Measurements from ENCODE around the gene GPHA2. TPM values are rescaled to one million over a fixed set of nuclear protein-coding genes. Genes with fewer than 3 reads are reported as not detected.
A peak's percentile ranks its signal among the peaks of the same experiment; 100 is the strongest.

Gene GPHA2
- polyA plus RNA-seq, 4 donors = 0.13 to 0.19 TPM; not detected in 2

GRCh38 chr11:64902102-64902900, 33.4 kb downstream of the GPHA2 start:
- no peak for DNase-seq
- no peak overlapping the region for H3K27ac ChIP-seq (ENCODE audit: low read depth in 1 of 3, low read length in 2 of 3)
- H3K9me3 ChIP-seq (ENCODE audit: control insufficient read depth in 2 of 2, insufficient read depth in 1 of 2, low read depth in 1 of 2, low read length in 1 of 2) = no peaks in the 10 kb centered on the region
- no peaks in the 10 kb centered on the region for H3K27me3 ChIP-seq (ENCODE audit: control insufficient read depth in 3 of 3, insufficient read depth in 3 of 3, low read length in 3 of 3)
- peaks cover 22 to 90% (median 44%) of the 10 kb centered on the region in 3 donors for H3K36me3 ChIP-seq (ENCODE audit: control insufficient read depth in 3 of 3, insufficient read depth in 2 of 3, low read depth in 1 of 3, low read length in 3 of 3)
- no peak overlapping the region for H3K4me3 ChIP-seq (ENCODE audit: low read depth in 1 of 3, low read length in 3 of 3)
- FAIRE-seq = no peak
- WGBS, 3 donors = 86 to 95% (median 90%) methylated on average over 23 to 30 of the region's 30 CpGs
- H3K4me1 ChIP-seq (ENCODE audit: control insufficient read depth in 3 of 3, insufficient read depth in 2 of 3, low read depth in 1 of 3, low read length in 2 of 3) = no peaks in the 10 kb centered on the region

DNA sequence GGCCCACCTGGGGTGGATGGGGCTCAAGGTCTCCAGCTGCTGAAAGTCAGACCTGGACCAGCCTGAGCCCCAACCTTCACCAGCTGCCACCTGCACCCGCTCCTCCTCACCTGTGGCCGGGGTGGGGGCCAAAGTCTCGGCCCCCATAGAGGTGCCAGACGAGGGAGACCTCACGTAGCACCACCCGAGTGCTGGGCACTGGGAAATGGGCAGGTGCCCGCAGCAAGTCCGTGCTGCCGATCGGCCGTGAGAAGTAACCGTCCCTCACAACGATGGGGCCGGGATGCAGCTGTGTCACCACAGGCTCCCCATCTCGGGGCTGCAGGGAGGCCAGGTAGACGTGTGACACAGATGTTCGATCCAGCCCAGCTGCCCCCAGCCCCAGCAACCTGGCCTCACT, 34.9 kb downstream of the GPHA2 start:
- FAIRE-seq (no peak), DNase-seq (no peak)
- H3K4me1 ChIP-seq (ENCODE audit: control insufficient read depth in 3 of 3, insufficient read depth in 2 of 3, low read depth in 1 of 3, low read length in 2 of 3) = no peaks in the 10 kb centered on the region
- H3K9me3 ChIP-seq (ENCODE audit: control insufficient read depth in 2 of 2, insufficient read depth in 1 of 2, low read depth in 1 of 2, low read length in 1 of 2) = no peaks in the 10 kb centered on the region
- peaks cover 20 to 90% (median 31%) of the 10 kb centered on the region in 3 donors for H3K36me3 ChIP-seq (ENCODE audit: control insufficient read depth in 3 of 3, insufficient read depth in 2 of 3, low read depth in 1 of 3, low read length in 3 of 3)
- H3K4me3 ChIP-seq (ENCODE audit: low read depth in 1 of 3, low read length in 3 of 3) = no peak overlapping the region
- WGBS, 3 donors = 95 to 98% (median 96%) methylated on average over 13 to 17 of the region's 17 CpGs
- no peak overlapping the region for H3K27ac ChIP-seq (ENCODE audit: low read depth in 1 of 3, low read length in 2 of 3)
- H3K27me3 ChIP-seq (ENCODE audit: control insufficient read depth in 3 of 3, insufficient read depth in 3 of 3, low read length in 3 of 3) = no peaks in the 10 kb centered on the region

- H3K9me3 ChIP-seq (ENCODE audit: control insufficient read depth in 2 of 2, insufficient read depth in 1 of 2, low read depth in 1 of 2, low read length in 1 of 2) = no peaks in the 10 kb centered on the region
- FAIRE-seq = no peak
- peaks cover 17 to 90% (median 26%) of the 10 kb centered on the region in 3 donors for H3K36me3 ChIP-seq (ENCODE audit: control insufficient read depth in 3 of 3, insufficient read depth in 2 of 3, low read depth in 1 of 3, low read length in 3 of 3)
- WGBS, 3 donors = 72 to 87% (median 80%) methylated on average over 14 of the region's 14 CpGs
- no peak overlapping the region for H3K4me3 ChIP-seq (ENCODE audit: low read depth in 1 of 3, low read length in 3 of 3)
- no peak overlapping the region for H3K27ac ChIP-seq (ENCODE audit: low read depth in 1 of 3, low read length in 2 of 3)
- DNase-seq = peak in 1 of 2 donors; percentile 20
- no peaks in the 10 kb centered on the region for H3K27me3 ChIP-seq (ENCODE audit: control insufficient read depth in 3 of 3, insufficient read depth in 3 of 3, low read length in 3 of 3)
- no peaks in the 10 kb centered on the region for H3K4me1 ChIP-seq (ENCODE audit: control insufficient read depth in 3 of 3, insufficient read depth in 2 of 3, low read depth in 1 of 3, low read length in 2 of 3)
These were observed 35.4 kb downstream of the GPHA2 start for GRCh38 chr11:64900263-64900678.

DNA sequence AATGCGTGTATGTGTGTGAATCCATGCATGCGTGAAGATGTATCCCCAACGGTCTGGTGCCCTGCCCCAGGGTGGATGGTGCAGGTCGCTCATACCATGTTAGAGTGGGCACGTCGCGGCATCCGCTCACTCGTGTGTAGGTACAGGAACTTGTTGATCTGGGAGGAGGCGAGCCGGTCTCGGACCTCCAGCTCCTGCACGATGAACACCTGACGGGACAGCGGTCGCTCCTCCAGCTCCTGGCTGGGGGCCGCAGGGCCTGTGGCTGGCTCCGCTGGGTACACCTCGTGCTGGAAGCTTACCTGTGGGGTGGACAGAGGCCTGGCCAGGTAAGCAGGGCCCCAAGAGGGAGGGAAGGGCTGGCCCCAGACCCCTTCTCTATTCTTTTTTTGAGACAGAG, 37.2 kb downstream of the GPHA2 start:
- Histone ChIP-seq H3K36me3 (ENCODE audit: control insufficient read depth in 3 of 3, insufficient read depth in 2 of 3, low read depth in 1 of 3, low read length in 3 of 3) (peaks cover 15 to 92% (median 25%) of the 10 kb centered on the region in 3 donors), H3K27ac (ENCODE audit: low read depth in 1 of 3, low read length in 2 of 3) (no peak overlapping the region), H3K9me3 (ENCODE audit: control insufficient read depth in 2 of 2, insufficient read depth in 1 of 2, low read depth in 1 of 2, low read length in 1 of 2) (no peaks in the 10 kb centered on the region), H3K4me1 (ENCODE audit: control insufficient read depth in 3 of 3, insufficient read depth in 2 of 3, low read depth in 1 of 3, low read length in 2 of 3) (peaks cover 0 to 13% (median 0%) of the 10 kb centered on the region in 3 donors), H3K27me3 (ENCODE audit: control insufficient read depth in 3 of 3, insufficient read depth in 3 of 3, low read length in 3 of 3) (no peaks in the 10 kb centered on the region), H3K4me3 (ENCODE audit: low read depth in 1 of 3, low read length in 3 of 3) (no peak overlapping the region)
- FAIRE-seq (no peak), DNase-seq (no peak)
- WGBS, 3 donors = 94 to 97% (median 95%) methylated on average over 19 of the region's 19 CpGs

DNA sequence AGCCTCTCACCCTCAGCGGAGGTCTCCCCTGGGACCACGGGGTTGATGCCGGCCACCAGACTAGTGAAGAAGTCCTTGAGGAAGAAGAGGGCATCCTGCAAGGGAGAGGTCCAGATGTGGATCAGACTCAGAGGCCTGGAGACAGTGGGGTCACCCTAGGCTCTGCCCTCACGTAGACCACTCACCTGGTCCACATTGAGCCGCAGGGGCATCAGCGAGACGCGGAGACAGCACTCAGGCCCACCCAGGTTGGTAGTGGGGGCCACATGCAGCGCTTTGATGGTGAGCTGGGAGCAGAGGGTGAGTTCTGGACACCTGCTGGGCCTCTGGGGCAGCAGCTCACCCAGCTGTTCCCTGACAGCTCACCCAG, 37.6 kb downstream of the GPHA2 start:
- Histone ChIP-seq H3K27ac (ENCODE audit: low read depth in 1 of 3, low read length in 2 of 3) (no peak overlapping the region), H3K4me3 (ENCODE audit: low read depth in 1 of 3, low read length in 3 of 3) (no peak overlapping the region), H3K4me1 (ENCODE audit: control insufficient read depth in 3 of 3, insufficient read depth in 2 of 3, low read depth in 1 of 3, low read length in 2 of 3) (peaks cover 0 to 13% (median 0%) of the 10 kb centered on the region in 3 donors), H3K36me3 (ENCODE audit: control insufficient read depth in 3 of 3, insufficient read depth in 2 of 3, low read depth in 1 of 3, low read length in 3 of 3) (peaks cover 12 to 89% (median 23%) of the 10 kb centered on the region in 3 donors), H3K9me3 (ENCODE audit: control insufficient read depth in 2 of 2, insufficient read depth in 1 of 2, low read depth in 1 of 2, low read length in 1 of 2) (no peaks in the 10 kb centered on the region), H3K27me3 (ENCODE audit: control insufficient read depth in 3 of 3, insufficient read depth in 3 of 3, low read length in 3 of 3) (no peaks in the 10 kb centered on the region)
- 95 to 98% (median 95%) methylated on average over 8 to 9 of the region's 9 CpGs for WGBS, 3 donors
- FAIRE-seq = no peak
- DNase-seq = no peak

- no peak overlapping the region for H3K27ac ChIP-seq (ENCODE audit: low read depth in 1 of 3, low read length in 2 of 3)
- FAIRE-seq (no peak), DNase-seq (no peak)
- no peak overlapping the region for H3K4me3 ChIP-seq (ENCODE audit: low read depth in 1 of 3, low read length in 3 of 3)
- peaks cover 8 to 89% (median 19%) of the 10 kb centered on the region in 3 donors for H3K36me3 ChIP-seq (ENCODE audit: control insufficient read depth in 3 of 3, insufficient read depth in 2 of 3, low read depth in 1 of 3, low read length in 3 of 3)
- no peaks in the 10 kb centered on the region for H3K27me3 ChIP-seq (ENCODE audit: control insufficient read depth in 3 of 3, insufficient read depth in 3 of 3, low read length in 3 of 3)
- whole genome bisulfite sequencing, 3 donors = 93 to 94% (median 93%) methylated on average over 19 of the region's 19 CpGs
- H3K4me1 ChIP-seq (ENCODE audit: control insufficient read depth in 3 of 3, insufficient read depth in 2 of 3, low read depth in 1 of 3, low read length in 2 of 3) = peaks cover 0 to 13% (median 0%) of the 10 kb centered on the region in 3 donors
- H3K9me3 ChIP-seq (ENCODE audit: control insufficient read depth in 2 of 2, insufficient read depth in 1 of 2, low read depth in 1 of 2, low read length in 1 of 2) = no peaks in the 10 kb centered on the region
These were observed 38.2 kb downstream of the GPHA2 start for GRCh38 chr11:64897381-64898075.

DNA sequence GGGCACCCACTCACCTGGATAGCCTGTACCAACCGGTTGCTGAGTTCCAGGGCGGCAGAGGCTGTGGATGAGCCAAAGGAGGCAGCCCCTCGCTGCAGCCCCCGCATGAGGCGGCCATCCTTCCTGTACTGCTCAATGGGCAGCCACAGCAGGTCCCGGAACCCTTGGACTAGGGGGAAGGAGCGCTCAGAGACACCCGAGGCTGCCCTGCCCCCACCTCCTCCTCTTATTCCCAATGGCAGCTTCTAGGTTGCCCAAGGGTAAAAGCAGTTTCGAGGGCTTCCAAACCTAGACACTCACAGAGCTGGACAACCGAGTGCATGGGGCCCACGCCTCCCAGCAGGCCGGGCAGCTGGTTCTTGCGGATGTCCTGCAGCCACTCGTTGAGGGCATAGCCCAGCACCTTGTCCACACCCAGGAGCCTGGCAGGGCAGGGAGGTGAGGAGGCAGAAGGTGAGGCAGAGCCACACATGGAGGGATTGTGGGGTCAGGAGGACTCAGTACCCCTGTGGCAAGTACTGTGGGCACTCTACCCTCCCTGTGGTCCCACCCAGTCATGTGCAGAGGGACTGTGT, 39.2 kb downstream of the GPHA2 start:
- H3K27ac ChIP-seq (ENCODE audit: low read depth in 1 of 3, low read length in 2 of 3) = no peak overlapping the region
- no peaks in the 10 kb centered on the region for H3K27me3 ChIP-seq (ENCODE audit: control insufficient read depth in 3 of 3, insufficient read depth in 3 of 3, low read length in 3 of 3)
- no peak overlapping the region for H3K4me3 ChIP-seq (ENCODE audit: low read depth in 1 of 3, low read length in 3 of 3)
- peaks cover 8 to 90% (median 12%) of the 10 kb centered on the region in 3 donors for H3K36me3 ChIP-seq (ENCODE audit: control insufficient read depth in 3 of 3, insufficient read depth in 2 of 3, low read depth in 1 of 3, low read length in 3 of 3)
- no peak for DNase-seq
- WGBS, 3 donors = 83 to 88% (median 87%) methylated on average over 14 of the region's 14 CpGs
- peaks cover 0 to 13% (median 0%) of the 10 kb centered on the region in 3 donors for H3K4me1 ChIP-seq (ENCODE audit: control insufficient read depth in 3 of 3, insufficient read depth in 2 of 3, low read depth in 1 of 3, low read length in 2 of 3)
- FAIRE-seq = no peak
- no peaks in the 10 kb centered on the region for H3K9me3 ChIP-seq (ENCODE audit: control insufficient read depth in 2 of 2, insufficient read depth in 1 of 2, low read depth in 1 of 2, low read length in 1 of 2)

GRCh38 chr11:64894812-64895452, 40.8 kb downstream of the GPHA2 start:
- FAIRE-seq (no peak), DNase-seq (no peak)
- H3K4me1 ChIP-seq (ENCODE audit: control insufficient read depth in 3 of 3, insufficient read depth in 2 of 3, low read depth in 1 of 3, low read length in 2 of 3) = peaks cover 0 to 13% (median 0%) of the 10 kb centered on the region in 3 donors
- H3K9me3 ChIP-seq (ENCODE audit: control insufficient read depth in 2 of 2, insufficient read depth in 1 of 2, low read depth in 1 of 2, low read length in 1 of 2) = no peaks in the 10 kb centered on the region
- H3K27me3 ChIP-seq (ENCODE audit: control insufficient read depth in 3 of 3, insufficient read depth in 3 of 3, low read length in 3 of 3) = no peaks in the 10 kb centered on the region
- no peak overlapping the region for H3K4me3 ChIP-seq (ENCODE audit: low read depth in 1 of 3, low read length in 3 of 3)
- 74 to 83% (median 74%) methylated on average over 36 to 39 of the region's 39 CpGs for WGBS, 3 donors
- peak overlapping the region in 2 of 3 donors; percentile 92 to 95 for H3K27ac ChIP-seq (ENCODE audit: low read depth in 1 of 3, low read length in 2 of 3)
- peaks cover 0 to 90% (median 9%) of the 10 kb centered on the region in 3 donors for H3K36me3 ChIP-seq (ENCODE audit: control insufficient read depth in 3 of 3, insufficient read depth in 2 of 3, low read depth in 1 of 3, low read length in 3 of 3)

All from small intestine (tissue), 7 donors.